ENCODE data around the gene MARCHF3. TPM values are rescaled to one million over a fixed set of nuclear protein-coding genes. Genes with fewer than 3 reads are reported as not detected.

MARCHF3 gene
- total RNA-seq, 4 donors from 2014 or later, result 3.0 to 14.5 (median 4.6) TPM

GRCh38 chr5:127002390-127002789 is 28.0 kb downstream of the MARCHF3 start:
- no peak for DNase-seq
- intact Hi-C loops (cut with DNase I), result no loop called here
- TF ChIP-seq POLR2A (IDR thresholded peaks at IDR 0.05), result no peak
- TF ChIP-seq, protein P1, sequence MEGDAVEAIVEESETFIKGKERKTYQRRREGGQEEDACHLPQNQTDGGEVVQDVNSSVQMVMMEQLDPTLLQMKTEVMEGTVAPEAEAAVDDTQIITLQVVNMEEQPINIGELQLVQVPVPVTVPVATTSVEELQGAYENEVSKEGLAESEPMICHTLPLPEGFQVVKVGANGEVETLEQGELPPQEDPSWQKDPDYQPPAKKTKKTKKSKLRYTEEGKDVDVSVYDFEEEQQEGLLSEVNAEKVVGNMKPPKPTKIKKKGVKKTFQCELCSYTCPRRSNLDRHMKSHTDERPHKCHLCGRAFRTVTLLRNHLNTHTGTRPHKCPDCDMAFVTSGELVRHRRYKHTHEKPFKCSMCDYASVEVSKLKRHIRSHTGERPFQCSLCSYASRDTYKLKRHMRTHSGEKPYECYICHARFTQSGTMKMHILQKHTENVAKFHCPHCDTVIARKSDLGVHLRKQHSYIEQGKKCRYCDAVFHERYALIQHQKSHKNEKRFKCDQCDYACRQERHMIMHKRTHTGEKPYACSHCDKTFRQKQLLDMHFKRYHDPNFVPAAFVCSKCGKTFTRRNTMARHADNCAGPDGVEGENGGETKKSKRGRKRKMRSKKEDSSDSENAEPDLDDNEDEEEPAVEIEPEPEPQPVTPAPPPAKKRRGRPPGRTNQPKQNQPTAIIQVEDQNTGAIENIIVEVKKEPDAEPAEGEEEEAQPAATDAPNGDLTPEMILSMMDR (IDR thresholded peaks at IDR 0.05), result no peak
- Histone ChIP-seq H3K27me3 (no peaks in the 10 kb centered on the region), H3K36me3 (no peaks in the 10 kb centered on the region), H3K9me3 (no peaks in the 10 kb centered on the region), H3K27ac (no peak overlapping the region), H3K4me1 (peaks cover 8 to 12% of the 10 kb centered on the region in 2 donors), H3K4me3 (replicated peaks in 1 of 3) (no peak overlapping the region)
- 70 to 80% methylated on average over 3 of the region's 3 CpGs for WGBS, 2 donors

DNA sequence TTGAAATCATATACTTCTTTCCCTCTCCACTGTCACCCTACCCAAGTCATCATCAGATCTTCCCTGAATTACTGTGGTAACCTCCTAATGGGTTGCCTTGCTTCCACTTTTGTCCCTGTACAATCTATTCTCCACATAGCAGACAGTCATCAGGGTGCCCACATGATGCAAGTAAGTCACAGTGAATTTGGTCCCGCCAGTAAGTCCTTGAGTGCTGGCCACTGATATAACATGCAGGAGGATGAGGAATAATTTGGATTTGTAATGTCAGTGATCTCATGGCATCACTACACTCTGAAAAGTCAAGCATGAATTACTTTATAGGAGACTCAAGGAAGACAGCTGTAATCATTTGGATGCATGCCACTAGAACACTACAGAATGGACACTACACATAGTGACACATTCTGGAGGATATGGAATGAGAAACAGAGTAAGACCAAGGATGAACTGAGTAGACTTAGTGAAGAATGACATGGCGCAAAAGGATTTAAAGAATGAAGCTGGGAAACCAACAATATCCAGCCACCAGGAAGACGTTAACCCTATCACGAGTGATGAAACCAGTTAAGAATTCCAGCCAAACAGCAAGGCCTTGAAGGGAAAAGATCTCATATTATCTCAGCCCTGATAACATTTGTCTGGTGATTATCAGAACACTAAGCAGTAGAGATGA is 28.6 kb downstream of the MARCHF3 start:
- WGBS, 2 donors, result 88 to 89% methylated on average over 4 of the region's 4 CpGs
- H3K27ac ChIP-seq, result no peak overlapping the region
- no peaks in the 10 kb centered on the region for H3K36me3 ChIP-seq
- intact Hi-C loops (cut with DNase I), result no loop called here
- H3K4me3 ChIP-seq (replicated peaks in 1 of 3), result no peak overlapping the region
- no peak for TF ChIP-seq POLR2A (IDR thresholded peaks at IDR 0.05)
- TF ChIP-seq, protein P1 (IDR thresholded peaks at IDR 0.05), result no peak
- no peak for DNase-seq
- H3K4me1 ChIP-seq, result peaks cover 8 to 12% of the 10 kb centered on the region in 2 donors
- no peaks in the 10 kb centered on the region for H3K27me3 ChIP-seq
- no peaks in the 10 kb centered on the region for H3K9me3 ChIP-seq

DNA sequence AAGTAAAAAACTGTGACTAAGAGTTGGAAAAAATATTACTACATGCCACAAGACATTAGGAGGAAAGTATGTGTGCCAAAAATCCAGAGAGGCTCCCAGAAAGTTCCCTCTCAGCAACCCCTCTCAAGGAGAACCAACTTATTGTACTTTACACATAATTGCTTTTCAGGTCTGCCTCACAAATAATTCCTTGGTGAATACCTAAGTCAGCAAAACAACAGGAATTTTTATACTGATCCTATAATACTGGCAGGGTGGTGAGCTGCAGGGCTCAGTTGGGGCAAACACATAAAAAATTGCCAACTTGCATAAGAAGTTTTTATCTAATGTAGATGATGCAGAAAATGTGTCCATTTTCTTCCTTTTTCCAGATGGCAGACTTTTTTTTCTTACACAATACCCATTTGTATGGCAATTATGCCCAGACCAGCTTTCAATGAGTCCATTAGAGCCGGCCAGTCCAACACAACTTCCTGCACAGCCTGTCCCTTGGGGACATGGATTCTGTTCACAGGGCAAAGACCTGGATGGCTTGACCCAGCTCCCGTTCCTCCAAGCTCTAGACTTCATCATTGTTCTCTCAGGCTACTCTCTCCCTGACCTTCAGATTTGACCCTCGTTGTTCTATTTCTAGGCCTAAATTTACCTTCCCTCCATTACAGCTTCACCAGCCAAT is 31.3 kb downstream of the MARCHF3 start:
- 83 to 86% methylated on average over 3 of the region's 3 CpGs for WGBS, 2 donors
- no peak overlapping the region for H3K4me3 ChIP-seq (replicated peaks in 1 of 3)
- no peak for DNase-seq
- no peaks in the 10 kb centered on the region for H3K36me3 ChIP-seq
- no peaks in the 10 kb centered on the region for H3K9me3 ChIP-seq
- peaks cover 12 to 19% of the 10 kb centered on the region in 2 donors for H3K4me1 ChIP-seq
- intact Hi-C loops (cut with DNase I), result no loop called here
- H3K27me3 ChIP-seq, result no peaks in the 10 kb centered on the region
- TF ChIP-seq, protein P1 (IDR thresholded peaks at IDR 0.05), result no peak
- no peak for TF ChIP-seq POLR2A (IDR thresholded peaks at IDR 0.05)
- no peak overlapping the region for H3K27ac ChIP-seq

GRCh38 chr5:126998201-126998631 is 32.1 kb downstream of the MARCHF3 start:
- no peaks in the 10 kb centered on the region for H3K36me3 ChIP-seq
- peak; percentile 42 to 50 for DNase-seq
- H3K4me1 ChIP-seq, result peaks cover 12 to 19% of the 10 kb centered on the region in 2 donors
- intact Hi-C loops (cut with DNase I), result no loop called here
- no peaks in the 10 kb centered on the region for H3K27me3 ChIP-seq
- TF ChIP-seq, protein P1 (IDR thresholded peaks at IDR 0.05), result no peak
- no peak for TF ChIP-seq POLR2A (IDR thresholded peaks at IDR 0.05)
- 18 to 32% methylated on average over 2 of the region's 2 CpGs for WGBS, 2 donors
- H3K27ac ChIP-seq, result no peak overlapping the region
- H3K9me3 ChIP-seq, result no peaks in the 10 kb centered on the region
- H3K4me3 ChIP-seq (replicated peaks in 1 of 3), result no peak overlapping the region

DNA sequence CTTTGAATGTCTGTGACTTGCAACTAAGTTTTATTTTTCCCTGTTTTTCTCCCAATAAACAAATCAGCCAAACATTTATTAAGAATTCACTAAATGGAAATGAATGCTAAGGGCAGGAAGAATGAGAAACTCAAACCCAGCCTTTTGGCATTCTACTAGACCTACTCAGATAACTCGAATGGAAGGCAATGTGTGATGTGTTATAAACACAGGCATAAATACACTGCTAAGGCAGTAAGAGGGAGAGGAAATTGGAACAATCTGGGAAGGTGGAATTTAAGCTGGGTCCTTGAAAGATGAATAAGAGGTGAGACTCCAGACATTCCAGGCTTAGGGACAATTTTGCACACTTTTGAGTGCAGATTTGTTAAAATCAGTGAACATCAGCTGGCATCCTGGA is 34.7 kb downstream of the MARCHF3 start:
- Histone ChIP-seq H3K4me3 (replicated peaks in 1 of 3) (no peak overlapping the region), H3K4me1 (peaks cover 12 to 19% of the 10 kb centered on the region in 2 donors), H3K27me3 (no peaks in the 10 kb centered on the region), H3K27ac (no peak overlapping the region), H3K36me3 (no peaks in the 10 kb centered on the region), H3K9me3 (no peaks in the 10 kb centered on the region)
- no peak for DNase-seq
- WGBS, 2 donors, result 38 to 45% methylated on average over 1 of the region's 1 CpG
- intact Hi-C loops (cut with DNase I), result no loop called here
- TF ChIP-seq, protein P1 (IDR thresholded peaks at IDR 0.05), result no peak
- TF ChIP-seq POLR2A (IDR thresholded peaks at IDR 0.05), result no peak
